Spleen (tissue), 7 donors: Measurements from ENCODE around the gene ITPA.

Experiments used
- POLR2A ChIP-seq, 3 donors: fragments of 450-650 bp; IDR thresholded peaks; one replicate each; pipeline ENCODE4 v1.5.1; 2017; ENCODE audit warnings: antibody characterized with exemption in 3 of 3, mild to moderate bottlenecking in 1 of 3
- TF ChIP-seq, protein P1 (sequence below), 11 experiments: fragments of 200-600 bp in 7 of 11; fragments of 450-650 bp in 4 of 11; sonication (generic) in 4 of 11; IDR thresholded peaks in 8 of 11; conservative IDR thresholded peaks in 3 of 11; 1 replicate in 7 of 11; 2 replicates in 4 of 11; pipeline versions ENCODE4 v1.4.0 to v1.8.0; 2016 to 2021; ENCODE audit warnings: antibody characterized with exemption in 11 of 11, inconsistent platforms in 4 of 11, mild to moderate bottlenecking in 1 of 11
- donor health status: DM: no; HTN: no; CAD: no; lungs with moderate emphysema.
- donor health status: DM: no; HTN: no; CAD: no.
- donor health status: DM: no; HTN: no; CAD: no.

DNA sequence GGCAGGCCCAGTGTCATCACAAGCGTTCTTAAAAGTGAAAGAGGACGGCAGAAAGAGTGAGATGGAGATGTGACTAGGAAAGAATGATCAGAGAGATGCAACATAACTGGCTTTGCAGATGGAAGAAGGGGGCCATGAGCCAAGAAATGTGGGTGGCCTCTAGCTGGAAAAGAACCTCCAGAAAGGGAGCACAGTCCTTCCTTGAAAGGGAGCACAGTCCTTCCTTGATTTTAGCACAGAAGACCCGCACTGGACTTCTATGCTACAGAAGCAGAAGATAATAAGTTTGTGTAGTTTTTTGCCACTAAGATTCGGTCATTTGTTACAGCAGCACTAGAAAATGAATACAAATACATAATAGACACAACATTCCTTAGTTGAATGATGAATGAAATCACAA lies 29.0 kb upstream of the ITPA start:
- no peak for TF ChIP-seq POLR2A (IDR thresholded peaks at IDR 0.05)
- TF ChIP-seq, protein P1, sequence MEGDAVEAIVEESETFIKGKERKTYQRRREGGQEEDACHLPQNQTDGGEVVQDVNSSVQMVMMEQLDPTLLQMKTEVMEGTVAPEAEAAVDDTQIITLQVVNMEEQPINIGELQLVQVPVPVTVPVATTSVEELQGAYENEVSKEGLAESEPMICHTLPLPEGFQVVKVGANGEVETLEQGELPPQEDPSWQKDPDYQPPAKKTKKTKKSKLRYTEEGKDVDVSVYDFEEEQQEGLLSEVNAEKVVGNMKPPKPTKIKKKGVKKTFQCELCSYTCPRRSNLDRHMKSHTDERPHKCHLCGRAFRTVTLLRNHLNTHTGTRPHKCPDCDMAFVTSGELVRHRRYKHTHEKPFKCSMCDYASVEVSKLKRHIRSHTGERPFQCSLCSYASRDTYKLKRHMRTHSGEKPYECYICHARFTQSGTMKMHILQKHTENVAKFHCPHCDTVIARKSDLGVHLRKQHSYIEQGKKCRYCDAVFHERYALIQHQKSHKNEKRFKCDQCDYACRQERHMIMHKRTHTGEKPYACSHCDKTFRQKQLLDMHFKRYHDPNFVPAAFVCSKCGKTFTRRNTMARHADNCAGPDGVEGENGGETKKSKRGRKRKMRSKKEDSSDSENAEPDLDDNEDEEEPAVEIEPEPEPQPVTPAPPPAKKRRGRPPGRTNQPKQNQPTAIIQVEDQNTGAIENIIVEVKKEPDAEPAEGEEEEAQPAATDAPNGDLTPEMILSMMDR (IDR thresholded peaks at IDR 0.05 in 8 of 11, conservative IDR thresholded peaks at IDR 0.05 in 3 of 11): no peak
